ENCODE measurements around the gene C1orf167. TPM values are rescaled to one million over a fixed set of nuclear protein-coding genes. Genes with fewer than 3 reads are reported as not detected.

The C1orf167 gene
- total and polyA plus RNA-seq, 4 donors: 0.37 TPM; not detected in 3

DNA sequence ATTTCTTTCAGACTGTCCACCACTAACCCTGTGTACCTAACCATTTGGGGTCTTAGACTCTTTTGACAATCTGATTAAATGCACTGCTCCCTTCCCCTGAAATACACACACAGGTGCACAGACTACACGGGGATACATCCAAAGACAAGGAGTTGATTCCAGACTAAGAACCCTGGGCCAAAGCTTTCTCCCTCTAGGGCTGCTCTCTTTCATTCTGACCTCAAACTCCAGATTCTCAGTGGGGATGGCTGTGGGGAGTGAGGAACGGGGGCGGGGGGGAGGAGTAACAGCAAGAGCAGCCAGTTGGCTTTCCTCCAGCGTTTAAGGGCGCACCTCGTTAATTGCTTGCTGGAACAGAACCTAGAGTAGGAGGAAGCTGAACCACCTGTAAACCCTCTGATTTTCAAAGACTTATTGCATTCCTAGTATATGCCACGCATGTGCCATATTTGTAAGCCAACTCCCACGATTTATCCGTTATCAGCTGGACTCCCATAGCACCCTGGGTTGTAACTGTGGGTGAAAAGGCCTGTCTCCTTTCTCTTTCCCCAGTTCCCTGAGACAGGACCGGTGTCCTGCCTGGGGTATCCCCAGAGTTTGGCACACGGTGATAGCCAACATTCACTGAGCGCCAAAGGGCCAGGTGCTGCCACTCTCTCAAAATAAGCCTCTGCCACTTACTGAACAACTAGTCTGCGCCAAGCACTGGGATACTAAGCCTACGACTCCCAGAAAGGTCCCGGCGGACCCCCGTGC is 42.9 kb downstream of the C1orf167 start:
- TF ChIP-seq RXRA (IDR thresholded peaks at IDR 0.05) (no peak), EGR1 (IDR thresholded peaks at IDR 0.05; ENCODE audit: low read depth in 2 of 2) (peak in 1 of 2 donors; percentile 18), YY1 (IDR thresholded peaks at IDR 0.05) (no peak)
- DNase-seq (ENCODE audit: low spot score): no peak
- Histone ChIP-seq H3K27ac (ENCODE audit: low read depth in 1 of 2, low read length in 2 of 2) (peak overlapping the region; percentile 97 to 98), H3K4me3 (ENCODE audit: low read depth in 1 of 3, low read length in 3 of 3) (peak overlapping the region; percentile 55 to 72 (median 71)), H3K9me3 (ENCODE audit: control insufficient read depth in 4 of 4, low read length in 3 of 4) (no peaks in the 10 kb centered on the region), H3K27me3 (ENCODE audit: control insufficient read depth in 4 of 4, insufficient read depth in 4 of 4, low read length in 3 of 4) (no peaks in the 10 kb centered on the region), H3K4me1 (ENCODE audit: control insufficient read depth in 4 of 4, insufficient read depth in 4 of 4, low read length in 3 of 4) (peaks cover 7 to 53% (median 42%) of the 10 kb centered on the region in 4 donors), H3K36me3 (ENCODE audit: control insufficient read depth in 4 of 4, insufficient read depth in 3 of 4, low read depth in 1 of 4, low read length in 3 of 4) (peaks cover 1 to 14% (median 12%) of the 10 kb centered on the region in 4 donors), H3K9ac (ENCODE audit: low read depth in 1 of 2, low read length in 2 of 2) (peak overlapping the region; percentile 87 to 96)
- 2% methylated on average over 17 of the region's 17 CpGs for WGBS

DNA sequence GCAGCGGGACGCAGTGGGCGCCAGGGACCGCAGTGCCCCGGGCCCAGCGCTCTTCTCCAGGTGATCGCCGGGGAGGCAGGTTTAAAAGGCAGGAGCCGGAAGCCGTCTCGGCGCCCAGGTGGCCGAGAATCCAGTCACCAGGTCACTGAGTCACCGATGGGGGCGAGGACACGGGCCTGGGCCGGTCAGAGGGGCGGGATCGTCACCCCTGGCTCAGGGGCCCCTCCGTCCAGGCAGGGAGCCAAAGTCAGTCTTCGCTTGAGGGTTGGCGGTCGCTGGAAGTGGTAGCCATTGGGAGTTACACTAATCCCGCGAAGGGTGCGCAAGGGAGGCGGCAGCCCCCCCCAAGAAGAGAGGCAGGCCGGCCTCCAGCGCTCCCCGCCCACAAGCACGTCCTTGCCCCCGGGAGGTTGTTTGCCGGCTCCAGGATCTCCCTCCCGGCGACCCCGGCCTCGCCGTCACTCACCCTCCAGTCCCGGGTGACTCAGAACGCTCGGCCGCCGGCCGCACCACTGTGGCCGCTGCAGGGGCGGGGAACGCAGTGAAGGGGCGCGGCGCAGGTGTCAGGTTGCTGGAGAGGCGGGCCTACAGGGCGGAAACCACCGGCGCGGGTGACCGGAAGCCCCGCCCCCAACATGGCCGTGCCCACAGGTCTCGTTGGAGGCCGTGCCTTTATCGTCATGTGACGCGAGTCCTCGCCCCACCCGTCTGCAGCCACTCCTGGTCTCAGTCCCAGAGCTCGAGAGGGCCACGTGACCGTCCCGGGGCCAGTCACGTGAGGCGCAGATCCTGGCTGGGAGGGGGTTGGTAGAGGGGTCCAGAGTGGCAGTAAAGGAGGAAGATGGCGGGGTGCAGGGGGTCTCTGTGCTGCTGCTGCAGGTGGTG is 43.7 kb downstream of the C1orf167 start, which contains the start of the genes CLCN6 and MTHFR:
CLCN6 (plus strand) TSS at position 770 of the 885 bp plus-strand sequence; CDS start at position 842, 72 bp downstream.
MTHFR (minus strand) TSS at position 543 of the 885 bp plus-strand sequence. CDS start 2,848 bp downstream, outside the sequence.
- Histone ChIP-seq H3K36me3 (ENCODE audit: control insufficient read depth in 4 of 4, insufficient read depth in 3 of 4, low read depth in 1 of 4, low read length in 3 of 4) (peaks cover 3 to 10% (median 4%) of the 10 kb centered on the region in 4 donors), H3K27ac (ENCODE audit: low read depth in 1 of 2, low read length in 2 of 2) (peak within 1 kb of the TSS; percentile 97 to 98), H3K4me1 (ENCODE audit: control insufficient read depth in 4 of 4, insufficient read depth in 4 of 4, low read length in 3 of 4) (peaks cover 7 to 47% (median 40%) of the 10 kb centered on the region in 4 donors), H3K9me3 (ENCODE audit: control insufficient read depth in 4 of 4, low read length in 3 of 4) (no peaks in the 10 kb centered on the region), H3K9ac (ENCODE audit: low read depth in 1 of 2, low read length in 2 of 2) (peak within 1 kb of the TSS; percentile 87 to 96), H3K4me3 (ENCODE audit: low read depth in 1 of 3, low read length in 3 of 3) (peak within 1 kb of the TSS; percentile 72 to 86 (median 83)), H3K27me3 (ENCODE audit: control insufficient read depth in 4 of 4, insufficient read depth in 4 of 4, low read length in 3 of 4) (no peaks in the 10 kb centered on the region)
- TF ChIP-seq, protein P1, sequence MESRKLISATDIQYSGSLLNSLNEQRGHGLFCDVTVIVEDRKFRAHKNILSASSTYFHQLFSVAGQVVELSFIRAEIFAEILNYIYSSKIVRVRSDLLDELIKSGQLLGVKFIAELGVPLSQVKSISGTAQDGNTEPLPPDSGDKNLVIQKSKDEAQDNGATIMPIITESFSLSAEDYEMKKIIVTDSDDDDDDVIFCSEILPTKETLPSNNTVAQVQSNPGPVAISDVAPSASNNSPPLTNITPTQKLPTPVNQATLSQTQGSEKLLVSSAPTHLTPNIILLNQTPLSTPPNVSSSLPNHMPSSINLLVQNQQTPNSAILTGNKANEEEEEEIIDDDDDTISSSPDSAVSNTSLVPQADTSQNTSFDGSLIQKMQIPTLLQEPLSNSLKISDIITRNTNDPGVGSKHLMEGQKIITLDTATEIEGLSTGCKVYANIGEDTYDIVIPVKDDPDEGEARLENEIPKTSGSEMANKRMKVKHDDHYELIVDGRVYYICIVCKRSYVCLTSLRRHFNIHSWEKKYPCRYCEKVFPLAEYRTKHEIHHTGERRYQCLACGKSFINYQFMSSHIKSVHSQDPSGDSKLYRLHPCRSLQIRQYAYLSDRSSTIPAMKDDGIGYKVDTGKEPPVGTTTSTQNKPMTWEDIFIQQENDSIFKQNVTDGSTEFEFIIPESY (IDR thresholded peaks at IDR 0.05): peak; percentile 37
- TF ChIP-seq, protein P2, sequence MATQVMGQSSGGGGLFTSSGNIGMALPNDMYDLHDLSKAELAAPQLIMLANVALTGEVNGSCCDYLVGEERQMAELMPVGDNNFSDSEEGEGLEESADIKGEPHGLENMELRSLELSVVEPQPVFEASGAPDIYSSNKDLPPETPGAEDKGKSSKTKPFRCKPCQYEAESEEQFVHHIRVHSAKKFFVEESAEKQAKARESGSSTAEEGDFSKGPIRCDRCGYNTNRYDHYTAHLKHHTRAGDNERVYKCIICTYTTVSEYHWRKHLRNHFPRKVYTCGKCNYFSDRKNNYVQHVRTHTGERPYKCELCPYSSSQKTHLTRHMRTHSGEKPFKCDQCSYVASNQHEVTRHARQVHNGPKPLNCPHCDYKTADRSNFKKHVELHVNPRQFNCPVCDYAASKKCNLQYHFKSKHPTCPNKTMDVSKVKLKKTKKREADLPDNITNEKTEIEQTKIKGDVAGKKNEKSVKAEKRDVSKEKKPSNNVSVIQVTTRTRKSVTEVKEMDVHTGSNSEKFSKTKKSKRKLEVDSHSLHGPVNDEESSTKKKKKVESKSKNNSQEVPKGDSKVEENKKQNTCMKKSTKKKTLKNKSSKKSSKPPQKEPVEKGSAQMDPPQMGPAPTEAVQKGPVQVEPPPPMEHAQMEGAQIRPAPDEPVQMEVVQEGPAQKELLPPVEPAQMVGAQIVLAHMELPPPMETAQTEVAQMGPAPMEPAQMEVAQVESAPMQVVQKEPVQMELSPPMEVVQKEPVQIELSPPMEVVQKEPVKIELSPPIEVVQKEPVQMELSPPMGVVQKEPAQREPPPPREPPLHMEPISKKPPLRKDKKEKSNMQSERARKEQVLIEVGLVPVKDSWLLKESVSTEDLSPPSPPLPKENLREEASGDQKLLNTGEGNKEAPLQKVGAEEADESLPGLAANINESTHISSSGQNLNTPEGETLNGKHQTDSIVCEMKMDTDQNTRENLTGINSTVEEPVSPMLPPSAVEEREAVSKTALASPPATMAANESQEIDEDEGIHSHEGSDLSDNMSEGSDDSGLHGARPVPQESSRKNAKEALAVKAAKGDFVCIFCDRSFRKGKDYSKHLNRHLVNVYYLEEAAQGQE (IDR thresholded peaks at IDR 0.05): peak; percentile 95
- peak in 1 of 2 donors; percentile 29 for TF ChIP-seq HNF4A (conservative IDR thresholded peaks at IDR 0.05)
- TF ChIP-seq FOXA1 (IDR thresholded peaks at IDR 0.05): no peak
- peak in 1 of 2 donors; percentile 29 for TF ChIP-seq RAD21 (IDR thresholded peaks at IDR 0.05)
- TF ChIP-seq SP1 (IDR thresholded peaks at IDR 0.05): peak; percentile 87
- TF ChIP-seq GABPA (IDR thresholded peaks at IDR 0.05 in 1 of 2, conservative IDR thresholded peaks at IDR 0.05 in 1 of 2): peak; percentile 80 to 94
- no peak for TF ChIP-seq FOXA2 (IDR thresholded peaks at IDR 0.05)
- TF ChIP-seq RXRA (IDR thresholded peaks at IDR 0.05): peak; percentile 30 to 34
- TF ChIP-seq NR2F2 (IDR thresholded peaks at IDR 0.05): no peak
- no peak for TF ChIP-seq EGR1 (IDR thresholded peaks at IDR 0.05; ENCODE audit: low read depth in 2 of 2)
- peak; percentile 79 to 90 for TF ChIP-seq JUND (IDR thresholded peaks at IDR 0.05)
- TF ChIP-seq YY1 (IDR thresholded peaks at IDR 0.05): peak; percentile 98
- TF ChIP-seq TAF1 (conservative IDR thresholded peaks at IDR 0.05): peak; percentile 81
- peak; percentile 98 for DNase-seq (ENCODE audit: low spot score)
- WGBS: under 1% methylated on average over 72 of the region's 72 CpGs
